GM19467 (cell line): ENCODE results near the gene KDM7A.
A peak's percentile ranks its signal among the peaks of the same experiment; 100 is the strongest.
"Not testable (repeated sequence)": the region's sequence is repeated elsewhere in the genome, so short reads cannot be mapped to it uniquely, and the experiment has no call there.

Source experiments
- ATAC-seq: cut with Tn5 transposase; IDR thresholded peaks from one replicate; pipeline ENCODE4 v1.9.1; 2021; ENCODE audit warnings: mild to moderate bottlenecking, moderate library complexity; ENCODE audit not compliant: unreplicated experiment

KDM7A gene

GRCh38 chr7:140176811-140177702, at the start of gene KDM7A:
Gene KDM7A (minus strand): TSS chr7:140176983. CDS start chr7:140176937, 46 bp downstream.
- peak; percentile 64 for ATAC-seq

- no peak for ATAC-seq
Observed at GRCh38 chr7:140225562-140226249, 48.9 kb upstream of the KDM7A start.

GRCh38 chr7:140223515-140224221, 46.9 kb upstream of the KDM7A start:
- ATAC-seq: no peak

GRCh38 chr7:140222814-140223213, 46.0 kb upstream of the KDM7A start:
- ATAC-seq: no peak

GRCh38 chr7:140219672-140220524, 43.1 kb upstream of the KDM7A start:
- no peak for ATAC-seq

GRCh38 chr7:140218656-140219055, 41.9 kb upstream of the KDM7A start:
- no peak for ATAC-seq

- no peak for ATAC-seq
Observed at GRCh38 chr7:140217750-140218501, 41.1 kb upstream of the KDM7A start.

GRCh38 chr7:140215281-140215680, 38.5 kb upstream of the KDM7A start:
- no peak for ATAC-seq

GRCh38 chr7:140214075-140214684, 37.4 kb upstream of the KDM7A start:
- no peak for ATAC-seq

- no peak for ATAC-seq
Observed at GRCh38 chr7:140213684-140214074, 36.9 kb upstream of the KDM7A start.

- peak; percentile 47 for ATAC-seq
Observed at GRCh38 chr7:140212100-140212881, 35.5 kb upstream of the KDM7A start.

- no peak for ATAC-seq
Observed at GRCh38 chr7:140211698-140212097, 34.9 kb upstream of the KDM7A start.

- peak; percentile 92 for ATAC-seq
Observed at GRCh38 chr7:140209866-140210609, 33.3 kb upstream of the KDM7A start.

- ATAC-seq: no peak
Observed at GRCh38 chr7:140206616-140207389, 30.0 kb upstream of the KDM7A start.

GRCh38 chr7:140205600-140205999, 28.8 kb upstream of the KDM7A start:
- ATAC-seq: no peak

GRCh38 chr7:140203556-140203955, 26.8 kb upstream of the KDM7A start:
- ATAC-seq: no peak

- ATAC-seq: not testable (repeated sequence)
Observed at GRCh38 chr7:140202942-140203341, 26.2 kb upstream of the KDM7A start.
